Muscle of leg (tissue), 11 donors: ENCODE data around the gene USF2. TPM values are rescaled to one million over a fixed set of nuclear protein-coding genes. Genes with fewer than 3 reads are reported as not detected.
"Not testable (repeated sequence)": the region's sequence is repeated elsewhere in the genome, so short reads cannot be mapped to it uniquely, and the experiment has no call there.

Experiments
- DNase-seq: peaks from one replicate; pipeline ENCODE4 v3.0.0; 2013
- H3K27ac ChIP-seq: one replicate; pipeline ENCODE4 v1.5.1; 2013; ENCODE audit warnings: mild to moderate bottlenecking, low read length, control low read depth
- H3K27me3 ChIP-seq: one replicate; pipeline ENCODE4 v1.6.1; 2013; ENCODE audit warnings: low read length; ENCODE audit not compliant: control insufficient read depth, insufficient read depth
- H3K36me3 ChIP-seq: one replicate; pipeline ENCODE4 v1.6.1; 2013; ENCODE audit warnings: low read length; ENCODE audit not compliant: control insufficient read depth, insufficient read depth
- H3K4me1 ChIP-seq: one replicate; pipeline ENCODE4 v1.6.1; 2013; ENCODE audit warnings: low read length; ENCODE audit not compliant: control insufficient read depth, insufficient read depth
- H3K4me3 ChIP-seq: one replicate; pipeline ENCODE4 v1.5.1; 2013; ENCODE audit warnings: low read length, control low read depth
- H3K9me3 ChIP-seq: replicated peaks from 2 replicates; pipeline ENCODE4 v1.6.1; 2013; ENCODE audit warnings: low read depth, low read length; ENCODE audit not compliant: control insufficient read depth
- WGBS: methylation state at CpG from one replicate; pipeline ENCODE4 v1.1.5; 2013; ENCODE audit warnings: missing lambda C conversion rate; ENCODE audit not compliant: insufficient coverage; 5-methylcytosine and 5-hydroxymethylcytosine counted together
- polyA plus RNA-seq, 8 donors: library from polyadenylated mRNA; unstranded; fragments of 120-200 nt; gene quantifications; one replicate each; pipeline versions ENCODE4 v1.2.1 to v1.2.3, GENCODE V29; 2013; ENCODE audit warnings: inconsistent platforms in 1 of 8, low replicate concordance in 1 of 8; ENCODE audit not compliant: insufficient read length in 8 of 8, insufficient read depth in 1 of 8
- total RNA-seq: library from RNA; stranded (reverse); fragments of 120-200 nt; gene quantifications from one replicate; pipeline ENCODE4 v1.2.4, GENCODE V29; 2013

The USF2 gene
- total and polyA plus RNA-seq, 9 donors = 44.9 to 132 (median 107) TPM

GRCh38 chr19:35224681-35225571, 43.8 kb upstream of the USF2 start:
- 33% methylated on average over 32 of the region's 41 CpGs for WGBS
- H3K9me3 ChIP-seq = peaks cover 2% of the 10 kb centered on the region
- no peaks in the 10 kb centered on the region for H3K36me3 ChIP-seq
- peaks cover 6% of the 10 kb centered on the region for H3K27me3 ChIP-seq
- no peak overlapping the region for H3K4me3 ChIP-seq
- DNase-seq = no peak
- H3K4me1 ChIP-seq = no peaks in the 10 kb centered on the region
- no peak overlapping the region for H3K27ac ChIP-seq

- H3K27ac ChIP-seq = no peak overlapping the region
- 74% methylated on average over 4 of the region's 6 CpGs for WGBS
- H3K4me1 ChIP-seq = no peaks in the 10 kb centered on the region
- DNase-seq = no peak
- no peak overlapping the region for H3K4me3 ChIP-seq
- peaks cover 2% of the 10 kb centered on the region for H3K9me3 ChIP-seq
- peaks cover 6% of the 10 kb centered on the region for H3K27me3 ChIP-seq
- H3K36me3 ChIP-seq = no peaks in the 10 kb centered on the region
Measured at GRCh38 chr19:35225951-35226350, 42.8 kb upstream of the USF2 start.

GRCh38 chr19:35226748-35227147, 42.0 kb upstream of the USF2 start:
- H3K4me3 ChIP-seq = no peak overlapping the region
- H3K36me3 ChIP-seq = no peaks in the 10 kb centered on the region
- H3K27me3 ChIP-seq = peaks cover 6% of the 10 kb centered on the region
- no peak for DNase-seq
- no peaks in the 10 kb centered on the region for H3K4me1 ChIP-seq
- WGBS = 79% methylated on average over 4 of the region's 5 CpGs
- H3K9me3 ChIP-seq = peaks cover 2% of the 10 kb centered on the region
- no peak overlapping the region for H3K27ac ChIP-seq

GRCh38 chr19:35228177-35228930, 40.4 kb upstream of the USF2 start, which contains the start of gene FAM187B:
FAM187B (minus strand) TSS chr19:35228739; CDS start chr19:35228680, 59 bp downstream.
- peaks cover 10% of the 10 kb centered on the region for H3K27me3 ChIP-seq
- DNase-seq = no peak
- 84% methylated on average over 11 of the region's 14 CpGs for WGBS
- H3K4me1 ChIP-seq = no peaks in the 10 kb centered on the region
- no peak within 1 kb of the TSS for H3K4me3 ChIP-seq
- H3K36me3 ChIP-seq = no peaks in the 10 kb centered on the region
- no peaks in the 10 kb centered on the region for H3K9me3 ChIP-seq
- no peak within 1 kb of the TSS for H3K27ac ChIP-seq

GRCh38 chr19:35229601-35230000, 39.2 kb upstream of the USF2 start:
- Histone ChIP-seq H3K36me3 (no peaks in the 10 kb centered on the region), H3K4me3 (no peak overlapping the region), H3K27me3 (peaks cover 10% of the 10 kb centered on the region), H3K9me3 (no peaks in the 10 kb centered on the region), H3K27ac (no peak overlapping the region), H3K4me1 (no peaks in the 10 kb centered on the region)
- no peak for DNase-seq
- 60% methylated on average over 4 of the region's 8 CpGs for WGBS

- no peaks in the 10 kb centered on the region for H3K36me3 ChIP-seq
- H3K4me1 ChIP-seq = no peaks in the 10 kb centered on the region
- WGBS = 82% methylated on average over 13 of the region's 14 CpGs
- peaks cover 8% of the 10 kb centered on the region for H3K27me3 ChIP-seq
- no peak overlapping the region for H3K27ac ChIP-seq
- no peaks in the 10 kb centered on the region for H3K9me3 ChIP-seq
- no peak overlapping the region for H3K4me3 ChIP-seq
- DNase-seq = no peak
Measured at GRCh38 chr19:35231956-35232645, 36.7 kb upstream of the USF2 start.

GRCh38 chr19:35232912-35233311, 35.9 kb upstream of the USF2 start:
- Histone ChIP-seq H3K27ac (no peak overlapping the region), H3K27me3 (peaks cover 6% of the 10 kb centered on the region), H3K36me3 (no peaks in the 10 kb centered on the region), H3K9me3 (no peaks in the 10 kb centered on the region), H3K4me1 (no peaks in the 10 kb centered on the region), H3K4me3 (no peak overlapping the region)
- WGBS = 57% methylated on average over 2 of the region's 5 CpGs
- no peak for DNase-seq

- 33% methylated on average over 2 of the region's 6 CpGs for WGBS
- no peak overlapping the region for H3K4me3 ChIP-seq
Measured at GRCh38 chr19:35236638-35237400, 31.9 kb upstream of the USF2 start.

GRCh38 chr19:35239597-35239996, 29.2 kb upstream of the USF2 start:
- DNase-seq, H3K27ac ChIP-seq, H3K27me3 ChIP-seq, H3K4me1 ChIP-seq, H3K36me3 ChIP-seq, H3K4me3 ChIP-seq: not testable (repeated sequence)
- H3K9me3 ChIP-seq = peaks cover 13% of the 10 kb centered on the region
- WGBS = no CpG with 5 or more reads among the region's 1 CpG

More at GRCh38 chr19:35236638-35237400, 31.9 kb upstream of the USF2 start:
- H3K4me1 ChIP-seq = no peaks in the 10 kb centered on the region
- H3K27ac ChIP-seq = no peak overlapping the region
- H3K36me3 ChIP-seq = no peaks in the 10 kb centered on the region
- DNase-seq = no peak
- peaks cover 5% of the 10 kb centered on the region for H3K27me3 ChIP-seq
- peaks cover 11% of the 10 kb centered on the region for H3K9me3 ChIP-seq
